GM21576 (cell line): ENCODE data around the gene CAMKMT.

Source experiments
- ATAC-seq: cut with Tn5 transposase; IDR thresholded peaks from one replicate; pipeline ENCODE4 v1.9.1; 2021; ENCODE audit warnings: mild to moderate bottlenecking, moderate library complexity; ENCODE audit not compliant: unreplicated experiment

The CAMKMT gene

DNA sequence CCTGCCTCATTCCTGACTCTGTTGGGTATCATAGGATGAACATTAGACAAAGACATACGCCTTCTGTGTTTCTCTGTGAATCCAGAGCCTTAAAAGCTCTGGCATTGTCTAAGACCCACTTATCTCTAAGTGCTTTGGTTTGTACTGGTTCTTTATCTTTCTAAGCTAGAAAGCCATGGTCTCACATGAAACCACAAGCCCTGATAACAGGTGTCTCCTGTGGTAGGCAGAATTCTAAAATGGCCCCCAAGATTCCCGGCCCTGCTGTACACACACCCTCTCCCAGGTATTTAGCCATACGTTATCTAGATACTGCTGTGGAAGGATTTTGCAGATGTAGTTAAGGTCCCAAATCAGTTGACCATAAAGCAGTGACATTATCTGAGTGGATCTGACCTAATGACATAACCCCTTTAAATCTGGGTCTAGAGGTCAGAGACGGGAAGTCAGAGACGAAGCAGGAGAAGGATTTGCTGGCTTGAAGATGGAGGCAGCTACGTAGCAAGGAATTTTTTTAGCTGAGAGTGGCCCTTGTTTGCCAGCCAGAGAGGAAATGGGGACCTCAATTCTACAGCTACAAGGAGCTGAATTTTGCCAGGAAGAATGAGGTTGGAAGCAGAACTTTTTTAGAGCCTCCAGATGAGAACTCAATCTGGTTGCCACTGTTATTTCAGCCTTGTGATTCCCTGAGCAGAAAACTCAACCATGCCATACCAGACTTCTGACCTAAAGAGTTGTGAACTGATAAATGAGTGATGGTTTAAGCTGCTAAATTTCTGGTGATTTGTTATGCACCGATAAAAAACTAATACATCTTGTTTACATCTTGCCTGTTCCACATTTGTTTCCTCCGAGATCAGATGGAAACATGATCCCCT is 186.7 kb downstream of the CAMKMT start:
- ATAC-seq, result no peak

DNA sequence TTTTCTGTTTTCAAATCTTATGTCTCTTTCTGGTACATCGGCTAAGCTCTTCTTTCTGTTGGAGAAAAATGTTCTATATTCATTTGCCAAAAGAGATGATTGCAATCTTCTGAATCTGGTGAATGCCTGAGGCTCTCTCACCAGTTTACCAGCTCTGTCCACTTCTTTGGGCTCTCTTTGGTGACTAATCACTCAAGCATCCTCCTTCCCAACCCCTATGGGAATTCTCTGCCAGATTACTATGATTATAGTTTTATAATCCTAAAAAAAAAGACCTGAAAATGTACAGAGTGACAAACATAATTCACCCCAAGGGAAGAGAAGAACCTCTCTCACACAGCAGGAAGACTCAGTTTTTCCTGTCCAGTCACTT is 187.3 kb downstream of the CAMKMT start:
- ATAC-seq, result no peak

DNA sequence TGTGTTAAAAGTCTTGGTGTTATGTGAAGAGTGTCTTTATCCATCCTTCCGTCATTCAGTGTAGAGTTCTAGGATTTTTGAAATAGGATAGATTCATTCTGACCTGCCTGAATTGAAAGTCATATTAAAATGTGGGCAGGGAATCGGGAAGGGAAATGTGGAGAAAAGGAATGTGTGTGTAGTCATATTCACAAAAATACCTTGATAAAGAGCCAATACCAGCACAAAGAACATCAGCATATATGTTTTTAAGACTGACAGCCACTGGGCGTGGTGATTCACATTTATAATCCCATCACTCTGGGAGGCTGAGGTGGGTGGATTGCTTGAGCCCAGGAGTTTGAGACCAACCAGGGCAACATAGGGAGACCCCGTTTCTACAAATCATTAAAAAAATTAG is 188.1 kb downstream of the CAMKMT start:
- no peak for ATAC-seq

DNA sequence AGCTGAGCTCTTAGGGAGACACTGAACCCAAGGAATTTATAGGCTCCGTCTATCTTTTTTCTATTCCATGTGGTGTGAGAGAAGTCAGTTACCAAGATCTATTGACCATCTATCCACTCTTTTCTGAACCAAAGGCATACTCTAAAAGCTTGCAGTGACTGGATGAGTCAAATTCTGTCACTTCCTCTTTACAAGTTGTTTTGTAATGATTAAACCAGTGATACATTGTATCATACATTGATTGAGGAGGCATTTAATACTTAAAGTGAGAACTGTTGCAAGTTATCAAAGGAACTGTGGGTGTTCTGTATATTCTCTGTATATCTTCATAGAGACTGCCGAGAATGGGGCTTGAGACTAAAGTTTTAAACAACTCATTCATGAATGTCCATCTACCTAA is 188.8 kb downstream of the CAMKMT start:
- no peak for ATAC-seq

DNA sequence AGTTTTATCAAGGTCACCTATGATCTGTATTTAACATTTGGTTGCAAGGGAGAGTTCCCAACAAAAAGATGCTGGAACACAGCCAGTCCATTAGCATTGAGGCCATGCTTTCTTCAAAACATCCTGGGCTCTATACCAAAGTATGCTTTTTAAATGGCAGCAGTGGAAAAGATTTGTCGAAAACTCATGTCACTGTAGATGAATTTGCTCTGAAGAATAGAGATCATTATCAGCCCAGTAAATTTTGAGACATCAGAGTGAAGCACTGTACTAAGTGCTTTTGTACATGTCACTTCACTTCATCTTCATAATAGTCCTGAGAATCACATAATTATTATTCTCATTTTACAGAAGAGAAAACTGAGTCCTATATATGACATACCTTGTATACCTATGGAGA is 189.8 kb downstream of the CAMKMT start:
- ATAC-seq, result no peak

DNA sequence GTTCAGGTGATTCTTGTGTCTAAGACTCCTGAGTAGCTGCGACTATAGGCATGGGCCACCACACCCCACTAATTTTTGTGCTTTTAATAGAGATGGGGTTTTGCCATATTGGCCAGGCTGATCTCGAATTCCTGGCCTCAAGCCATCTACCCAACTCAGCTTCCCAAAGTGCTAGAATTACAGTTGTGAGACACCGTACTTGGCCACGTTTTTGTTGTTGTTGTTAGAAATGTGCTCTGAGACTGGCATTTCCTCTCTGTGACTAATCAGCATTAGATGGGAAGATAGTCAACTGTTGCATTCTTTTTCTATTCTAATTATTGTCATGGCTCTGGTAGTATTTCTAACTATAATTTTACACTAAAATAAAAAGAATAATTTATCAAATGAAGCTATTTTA is 191.7 kb downstream of the CAMKMT start:
- ATAC-seq, result no peak

DNA sequence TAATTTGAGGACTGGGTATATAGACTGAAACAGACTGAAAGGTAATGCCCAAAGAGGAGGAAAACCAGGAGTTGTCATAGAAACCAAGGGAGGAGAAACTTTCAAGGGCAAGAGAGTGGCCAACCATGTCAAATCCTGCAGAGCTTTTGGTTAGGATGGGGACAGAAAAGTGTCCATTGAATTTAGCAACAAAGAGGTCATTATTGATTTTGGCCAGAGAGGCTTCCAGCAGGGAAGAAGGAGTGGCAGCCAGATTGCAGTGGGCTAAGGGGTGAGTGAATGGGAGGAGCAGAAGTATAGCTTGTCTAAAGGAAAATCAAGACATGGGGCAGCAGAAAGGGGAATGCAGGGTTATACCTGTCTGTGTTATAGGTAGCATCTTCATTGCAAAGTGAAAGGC is 194.0 kb downstream of the CAMKMT start:
- no peak for ATAC-seq

DNA sequence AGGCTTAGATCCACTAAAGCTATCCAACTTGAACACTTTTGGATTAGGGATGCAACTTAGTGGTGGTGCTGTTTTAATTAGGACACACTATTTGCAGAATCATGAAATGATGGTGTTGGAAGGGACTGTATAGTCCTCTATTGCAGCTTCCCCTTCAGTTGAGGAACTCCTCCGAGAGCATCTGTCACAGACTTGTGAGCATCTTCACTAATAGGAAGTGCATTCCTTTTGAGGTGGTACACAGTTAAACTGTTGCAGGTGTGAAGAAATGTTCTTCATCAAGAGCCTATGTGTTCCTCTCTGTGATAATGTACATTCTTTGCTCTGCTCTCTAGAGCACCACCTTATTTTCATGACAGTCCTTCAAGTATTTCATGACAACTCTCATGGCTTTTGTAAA is 197.4 kb downstream of the CAMKMT start:
- ATAC-seq, result no peak

DNA sequence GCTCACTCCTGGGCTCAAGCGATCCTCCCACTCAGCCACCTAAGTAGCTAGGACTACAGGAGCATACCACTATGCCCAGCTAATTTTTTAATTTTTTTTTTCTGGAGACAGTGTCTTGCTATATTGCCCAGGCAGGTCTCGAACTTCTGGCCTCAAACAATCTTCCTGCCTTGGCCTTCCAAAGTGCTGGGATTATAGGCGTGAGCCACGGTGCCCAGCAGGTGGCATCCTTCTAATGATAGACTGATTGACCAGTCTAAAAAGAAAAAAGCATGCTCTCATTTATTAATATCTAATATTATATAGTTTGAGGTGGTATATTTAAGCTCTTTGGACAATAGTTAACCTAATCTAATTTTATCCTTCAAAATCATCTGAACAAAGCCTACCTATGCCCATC is 198.6 kb downstream of the CAMKMT start:
- no peak for ATAC-seq

DNA sequence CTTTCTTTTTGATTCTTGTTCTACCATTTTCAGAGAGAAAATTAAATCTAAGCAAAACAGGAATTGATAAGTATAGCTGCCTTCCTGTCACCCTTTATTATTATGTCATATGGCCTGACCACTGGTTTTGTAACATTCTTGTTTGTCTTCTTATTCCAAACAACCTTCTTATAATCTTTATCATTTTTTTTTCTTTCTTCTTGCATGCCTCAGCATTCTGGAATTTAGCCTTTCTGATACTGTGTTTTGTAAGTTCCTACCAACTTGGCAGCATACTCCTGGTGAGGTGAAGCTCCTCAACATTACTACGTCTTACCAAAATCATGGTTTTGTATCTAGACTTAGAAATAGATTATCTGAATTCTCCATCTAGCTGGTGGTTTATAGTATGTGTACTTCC is 199.2 kb downstream of the CAMKMT start:
- no peak for ATAC-seq

DNA sequence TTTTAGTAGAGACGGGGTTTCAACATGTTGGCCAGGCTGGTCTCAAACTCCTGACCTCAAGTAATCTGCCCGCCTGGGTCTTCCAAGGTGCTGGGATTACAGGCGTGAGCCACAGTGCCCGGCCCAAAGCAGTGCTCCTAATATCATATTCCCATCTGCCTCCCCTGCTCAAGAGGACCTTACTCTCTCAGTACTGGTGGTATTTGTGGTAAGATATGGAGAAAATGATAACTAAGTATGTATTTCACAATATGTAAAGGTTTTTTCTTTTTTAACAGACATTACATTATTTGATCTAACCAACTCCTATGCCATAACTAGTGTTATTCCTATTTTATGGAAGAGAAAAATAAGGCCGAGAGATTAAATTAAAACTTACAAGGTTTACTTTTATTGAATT is 201.0 kb downstream of the CAMKMT start:
- no peak for ATAC-seq

DNA sequence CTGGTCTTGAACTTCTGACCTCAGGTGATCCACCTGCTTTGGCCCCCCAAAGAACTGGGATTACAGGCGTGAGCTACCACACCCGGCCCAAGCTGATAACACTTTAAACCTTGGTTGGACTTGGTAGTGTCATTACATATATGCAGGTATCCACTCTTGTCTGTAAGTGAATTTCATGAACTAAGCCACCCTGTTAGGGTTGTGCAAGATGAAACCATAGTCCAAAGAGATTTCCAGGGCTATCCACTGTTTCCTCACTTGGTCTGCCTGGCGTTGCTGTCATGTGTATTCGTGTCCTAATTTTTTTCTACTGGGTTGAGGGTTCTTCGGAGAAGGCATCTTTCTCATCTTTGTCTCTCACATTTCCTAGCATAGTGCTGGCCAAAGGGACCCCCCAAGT is 203.0 kb downstream of the CAMKMT start:
- ATAC-seq, result no peak

DNA sequence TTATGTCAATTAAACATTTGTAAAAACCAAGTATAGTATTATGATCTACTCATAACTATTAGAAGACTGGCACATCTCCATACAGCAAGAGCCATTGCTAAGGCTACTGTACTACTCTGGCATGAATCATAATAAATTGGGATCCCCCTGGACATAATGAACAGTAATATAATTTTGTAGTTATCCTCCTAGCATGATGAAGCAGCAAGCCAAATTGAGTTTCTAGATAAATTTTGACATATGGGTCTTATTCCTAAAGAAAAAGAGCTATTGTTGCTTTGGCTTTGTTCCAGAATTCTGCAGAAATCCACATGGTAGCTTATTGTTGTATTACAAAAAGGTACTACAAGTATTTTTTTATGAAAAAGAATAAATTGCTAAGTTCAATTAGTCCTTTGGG is 204.3 kb downstream of the CAMKMT start:
- no peak for ATAC-seq

DNA sequence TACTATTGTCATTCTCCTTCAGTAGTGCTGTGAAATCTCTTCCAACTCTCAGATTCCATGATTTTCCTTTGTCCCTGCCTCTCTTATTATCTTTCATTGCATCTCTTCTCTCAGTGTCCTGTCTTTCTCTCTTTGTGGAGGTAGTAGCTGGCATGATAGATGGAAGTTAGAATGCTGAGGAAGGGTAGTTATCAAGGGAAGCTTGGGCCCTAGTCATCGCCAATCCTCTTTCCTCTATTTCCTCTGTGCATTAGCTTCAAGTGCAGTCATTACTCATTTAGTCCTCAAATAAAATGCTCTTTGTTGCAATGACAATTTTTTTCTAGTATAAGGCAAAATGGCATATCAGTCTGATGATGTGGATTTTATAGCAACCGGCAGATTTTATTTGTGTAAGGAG is 207.7 kb downstream of the CAMKMT start:
- no peak for ATAC-seq

DNA sequence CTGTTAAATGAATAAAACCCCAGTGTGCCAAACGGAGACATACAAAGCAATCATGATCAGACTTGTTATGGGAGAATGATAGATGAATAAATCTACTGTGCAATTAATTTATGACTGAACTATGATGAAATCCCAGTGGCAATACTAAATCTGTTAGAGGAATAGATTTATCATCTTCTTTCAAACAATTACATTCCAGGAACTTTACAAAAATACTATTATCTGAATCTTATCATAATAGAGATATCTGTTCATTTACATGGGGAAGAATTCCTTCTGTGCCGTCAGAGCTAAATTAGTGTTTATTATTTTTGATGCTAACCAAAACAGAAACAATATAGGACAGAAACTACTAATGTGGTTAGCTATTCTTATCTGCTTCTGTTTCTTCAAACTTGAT is 208.5 kb downstream of the CAMKMT start:
- no peak for ATAC-seq

DNA sequence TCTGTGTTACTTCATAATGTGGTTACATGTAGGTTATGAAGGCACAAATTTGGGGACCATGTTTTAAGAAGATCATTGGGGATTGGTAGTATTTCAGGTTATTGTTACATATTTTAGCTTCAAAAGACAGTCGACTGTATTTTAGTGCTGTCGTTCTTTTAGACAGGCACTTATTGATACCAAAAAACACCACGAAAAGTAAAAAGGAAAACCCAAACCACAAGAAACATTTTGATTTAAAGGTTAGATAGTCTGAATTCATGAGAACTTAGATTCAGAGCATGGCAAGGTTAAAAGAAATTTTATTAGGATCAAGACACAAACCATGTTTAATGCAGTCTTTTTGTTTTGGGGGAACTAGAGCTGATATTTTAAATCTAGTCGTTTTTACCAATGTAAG is 209.0 kb downstream of the CAMKMT start:
- no peak for ATAC-seq

DNA sequence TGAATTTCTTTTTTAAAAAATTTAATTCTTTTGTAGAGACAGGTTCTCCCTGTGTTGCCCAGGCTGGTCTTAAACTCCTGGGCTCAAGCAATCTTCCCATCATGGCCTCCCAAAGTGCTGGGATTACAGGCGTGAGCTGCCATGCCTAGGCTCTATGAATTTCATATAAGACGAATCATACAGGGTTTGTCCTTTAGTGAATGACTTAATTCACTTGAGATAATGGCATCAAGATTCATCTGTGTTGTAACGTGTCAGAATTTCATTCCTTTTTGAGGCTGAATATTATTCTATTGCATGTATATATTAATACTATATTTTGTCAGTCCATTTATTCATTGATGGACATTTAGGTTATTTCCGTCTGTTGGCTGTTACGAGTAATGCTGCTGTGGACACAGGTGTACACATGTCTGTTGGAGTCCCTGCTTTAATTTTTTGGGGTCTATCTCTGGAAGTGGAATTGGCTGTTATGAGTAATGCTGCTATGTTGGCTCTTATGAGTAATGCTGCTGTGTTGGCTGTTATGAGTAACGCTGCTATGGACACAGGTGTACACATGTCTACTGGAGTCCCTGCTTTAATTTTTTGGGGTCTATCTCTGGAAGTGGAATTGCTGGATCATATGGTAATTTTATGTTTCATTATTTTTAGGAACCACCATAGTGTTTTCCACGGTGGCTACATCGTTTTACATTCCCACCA is 210.6 kb downstream of the CAMKMT start:
- ATAC-seq, result no peak

DNA sequence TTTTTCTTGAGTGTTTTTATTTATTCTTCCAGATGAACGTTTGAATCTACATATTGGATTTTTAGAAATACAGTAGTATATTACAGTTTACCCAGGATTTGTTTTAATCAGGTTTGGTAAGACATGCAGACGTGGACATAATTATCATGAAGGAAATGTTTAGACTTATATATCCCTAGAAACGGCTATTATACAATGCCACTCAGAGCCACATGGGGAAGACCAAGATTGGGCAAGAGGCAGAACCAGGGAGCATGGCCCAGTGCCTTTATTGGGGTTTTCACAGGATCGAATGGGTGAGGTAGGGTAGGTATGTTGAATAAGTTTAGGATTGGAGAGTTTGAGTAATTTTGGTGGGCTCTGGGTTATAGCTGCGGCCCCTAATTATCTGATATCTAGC is 212.2 kb downstream of the CAMKMT start:
- no peak for ATAC-seq

DNA sequence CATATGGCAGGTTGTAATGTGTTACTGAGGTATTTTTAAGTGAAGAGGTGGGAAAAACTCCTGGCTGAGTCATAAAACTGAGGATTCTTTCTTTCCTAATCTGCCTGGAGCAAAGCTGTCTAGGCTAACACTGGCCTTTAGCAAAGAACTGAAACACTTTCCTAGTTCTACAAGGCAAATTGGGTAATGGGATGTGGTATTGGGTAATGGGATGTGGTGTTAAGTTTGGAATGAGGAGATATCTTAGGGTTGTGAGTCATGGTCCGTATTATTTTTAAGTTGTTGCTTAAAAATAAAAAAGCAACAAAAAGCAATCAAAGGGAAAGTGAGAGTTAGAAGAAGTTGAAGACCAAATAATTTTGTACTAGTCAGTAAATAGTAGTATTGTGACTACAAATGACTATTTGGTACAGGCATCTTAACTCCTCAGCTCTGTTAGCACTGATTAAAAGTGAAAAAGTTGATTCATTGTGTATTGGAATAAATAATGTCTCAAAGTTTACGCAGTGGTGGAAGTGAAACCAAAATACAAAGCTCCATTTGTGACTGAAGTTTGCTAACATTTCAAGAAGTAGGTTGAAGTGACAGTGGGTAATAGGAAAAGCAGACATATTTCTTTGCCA is 216.8 kb downstream of the CAMKMT start:
- ATAC-seq, result peak; percentile 69

DNA sequence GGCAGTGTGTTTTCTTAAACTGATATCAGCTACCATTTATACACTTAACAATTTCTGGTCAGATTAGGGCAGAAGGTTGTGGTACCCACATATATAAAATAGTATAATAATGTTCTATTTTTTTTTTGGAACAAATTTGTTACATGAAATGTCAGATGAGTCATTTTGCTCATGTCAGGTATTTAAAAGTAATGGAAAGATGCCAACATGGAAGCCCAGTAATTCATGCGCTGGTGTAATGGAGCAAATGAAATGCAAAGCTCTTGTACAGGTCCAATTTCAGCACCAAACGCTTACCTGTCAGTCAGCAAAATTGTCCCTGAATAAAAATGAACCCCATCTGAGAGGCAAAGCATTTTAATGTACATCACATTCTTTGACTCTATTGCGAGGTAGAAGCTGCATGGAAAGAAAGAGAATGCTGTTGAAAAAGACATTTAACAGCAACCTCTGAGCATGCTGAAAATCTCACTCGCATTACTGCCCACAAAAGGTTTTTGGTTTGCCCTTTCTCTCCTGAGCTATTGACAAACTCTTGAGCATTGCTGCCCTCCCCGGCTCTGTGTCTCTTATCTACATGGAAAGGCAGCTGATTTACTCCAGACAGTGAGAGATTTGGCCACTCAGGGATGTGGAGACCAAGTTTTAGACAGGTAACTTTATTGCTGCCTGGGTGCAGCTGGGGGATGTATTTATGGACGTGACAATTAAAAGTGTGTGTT is 217.5 kb downstream of the CAMKMT start:
- ATAC-seq, result no peak

DNA sequence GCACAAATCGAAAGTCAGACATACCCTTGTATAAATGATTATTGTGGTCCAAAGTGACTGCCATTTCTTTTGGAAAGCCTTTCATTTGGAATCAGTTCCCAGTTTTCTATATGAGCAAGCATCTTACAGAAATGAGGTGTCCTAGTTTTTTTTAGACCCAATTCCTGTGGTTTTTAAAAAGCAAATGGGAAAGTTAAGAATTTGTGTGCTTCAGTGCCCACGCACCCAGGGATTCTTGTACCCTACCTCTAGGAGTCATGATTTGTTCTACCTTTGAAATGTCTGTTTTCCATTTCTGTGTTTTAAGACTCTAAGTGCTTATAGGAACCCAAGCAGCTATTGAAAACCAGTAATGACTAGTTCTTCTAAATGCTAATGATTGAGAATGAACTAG is 218.1 kb downstream of the CAMKMT start:
- ATAC-seq, result no peak
